GM19455 (cell line): ENCODE measurements around the gene ITGAE.
"Not testable (repeated sequence)": the region's sequence is repeated elsewhere in the genome, so short reads cannot be mapped to it uniquely, and the experiment has no call there.

ENCODE experiments used
- ATAC-seq: cut with Tn5 transposase; IDR thresholded peaks from one replicate; pipeline ENCODE4 v1.9.1; 2021; ENCODE audit not compliant: unreplicated experiment

The ITGAE gene

DNA sequence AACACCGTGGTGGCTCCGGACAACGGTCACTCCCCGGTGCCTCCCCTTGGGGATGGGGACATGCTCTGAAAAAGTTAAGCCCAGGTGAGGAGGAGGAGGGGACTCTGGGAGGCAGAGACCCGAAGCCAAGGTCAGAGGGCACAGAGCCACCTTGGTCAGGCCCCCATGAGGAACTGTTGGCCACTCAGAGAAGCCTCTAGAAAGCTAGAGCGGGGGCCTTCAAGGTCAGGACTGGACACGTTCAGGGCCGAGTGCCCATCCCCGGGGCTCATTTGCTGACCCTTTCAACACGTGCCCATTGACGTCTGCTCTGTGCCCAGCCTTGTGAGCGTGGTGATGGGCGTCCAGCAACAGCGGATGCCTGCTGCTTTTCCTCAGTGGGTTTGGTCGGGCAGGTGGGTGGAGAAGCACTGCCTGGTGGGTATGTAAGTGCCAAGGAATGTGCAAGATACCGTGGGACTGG is 39.0 kb downstream of the ITGAE start:
- no peak for ATAC-seq

GRCh38 chr17:3761036-3761917 is 39.7 kb downstream of the ITGAE start:
- ATAC-seq, result no peak

GRCh38 chr17:3759597-3760216 is 41.3 kb downstream of the ITGAE start:
- no peak for ATAC-seq

DNA sequence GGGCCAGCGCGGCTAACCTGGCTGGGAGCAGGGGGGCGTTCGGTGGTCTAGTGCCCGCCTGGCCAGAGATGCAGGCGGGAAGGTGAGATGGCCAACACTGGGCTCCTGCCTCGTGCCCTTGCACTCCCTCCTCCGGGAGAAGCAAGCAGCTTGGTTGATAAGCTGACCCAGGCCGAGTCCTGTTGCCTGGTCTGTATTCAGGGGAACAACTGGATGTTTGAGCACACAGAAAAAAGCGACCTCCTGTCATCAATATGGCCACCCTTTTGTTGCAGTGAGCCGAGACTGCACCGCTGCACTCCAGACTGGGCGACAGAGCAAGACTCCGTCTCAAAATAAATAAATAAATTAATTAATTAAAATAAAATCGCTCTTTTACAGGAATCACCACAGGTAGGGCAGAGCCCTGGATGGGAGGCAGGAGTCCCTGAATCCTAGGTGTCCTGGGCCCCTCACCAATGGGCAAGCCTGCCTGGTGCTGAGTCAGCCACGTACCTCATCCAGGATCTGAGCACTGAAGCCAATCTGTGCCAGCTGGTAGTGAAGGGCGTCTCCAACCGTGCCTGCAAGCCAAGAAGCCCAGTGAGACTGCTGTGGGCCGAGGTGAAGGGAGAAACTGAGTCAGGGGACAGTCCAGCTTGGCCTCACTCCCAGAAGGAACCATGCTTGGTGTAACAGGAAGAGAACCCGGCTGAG is 45.5 kb downstream of the ITGAE start:
- ATAC-seq, result no peak

- no peak for ATAC-seq
Observed at GRCh38 chr17:3754458-3755334, 46.3 kb downstream of the ITGAE start.

GRCh38 chr17:3754066-3754457 is 46.9 kb downstream of the ITGAE start:
- ATAC-seq, result no peak

- ATAC-seq, result no peak
Observed at GRCh38 chr17:3753624-3754023, 47.4 kb downstream of the ITGAE start.

DNA sequence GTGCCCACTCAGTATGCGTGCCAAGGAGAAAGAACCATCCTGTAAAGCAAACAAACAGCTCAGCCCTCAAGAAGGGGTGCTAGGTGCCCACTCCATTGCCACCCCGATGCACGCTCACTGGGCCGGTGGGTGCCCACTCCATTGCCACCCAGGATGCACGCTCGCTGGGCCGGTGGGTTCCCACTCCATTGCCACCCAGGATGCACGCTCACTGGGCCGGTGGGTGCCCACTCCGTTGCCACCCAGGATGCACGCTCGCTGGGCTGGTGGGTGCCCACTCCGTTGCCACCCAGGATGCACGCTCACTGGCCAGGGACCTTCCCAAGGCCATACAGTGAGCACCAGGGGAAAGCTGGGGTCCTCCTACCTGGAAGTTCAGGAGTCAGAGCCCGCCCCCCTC is 49.2 kb downstream of the ITGAE start:
- ATAC-seq, result no peak

GRCh38 chr17:3750926-3751325 is 50.1 kb downstream of the ITGAE start:
- no peak for ATAC-seq

GRCh38 chr17:3750296-3750695 is 50.7 kb downstream of the ITGAE start:
- ATAC-seq, result no peak

DNA sequence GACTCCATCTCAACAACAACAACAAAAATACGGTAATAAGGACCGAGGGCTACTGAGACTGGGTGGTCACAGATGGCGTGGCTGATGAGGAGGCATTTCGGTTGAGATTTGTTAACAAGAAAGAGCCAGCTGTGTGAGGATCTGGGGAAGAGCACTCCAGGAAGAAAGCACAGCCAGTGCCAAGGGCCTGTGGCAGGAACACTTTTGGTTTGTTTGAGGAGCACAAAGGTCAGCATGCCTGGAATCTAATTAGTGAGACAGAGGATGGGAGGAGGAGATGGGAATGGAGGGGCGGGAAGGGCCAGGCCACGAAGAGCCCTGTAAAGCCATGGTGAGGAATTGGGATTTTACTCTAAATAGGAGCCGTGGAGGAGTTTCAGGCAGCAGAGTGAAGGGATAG is 52.4 kb downstream of the ITGAE start:
- ATAC-seq, result no peak

DNA sequence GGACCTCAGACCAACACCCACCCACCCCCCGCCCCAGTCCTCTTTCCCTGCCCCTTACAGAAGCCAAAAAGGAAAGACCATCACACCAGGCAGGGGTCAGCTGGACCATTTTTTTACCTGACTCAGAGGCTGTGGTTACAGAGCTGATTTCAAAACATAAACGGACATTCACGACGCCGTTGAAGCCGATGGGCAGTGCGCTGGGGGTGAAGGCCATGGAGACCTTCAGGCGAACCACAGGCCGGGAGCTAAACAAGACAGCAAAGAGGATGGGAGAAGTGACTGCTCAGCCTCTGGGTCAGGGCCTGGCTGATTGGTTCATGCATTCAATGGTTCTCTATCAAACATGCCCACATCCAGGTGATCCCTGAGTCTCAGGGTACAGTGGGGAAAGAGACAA is 53.2 kb downstream of the ITGAE start:
- no peak for ATAC-seq

GRCh38 chr17:3745071-3745470 is 55.9 kb downstream of the ITGAE start:
- no peak for ATAC-seq

DNA sequence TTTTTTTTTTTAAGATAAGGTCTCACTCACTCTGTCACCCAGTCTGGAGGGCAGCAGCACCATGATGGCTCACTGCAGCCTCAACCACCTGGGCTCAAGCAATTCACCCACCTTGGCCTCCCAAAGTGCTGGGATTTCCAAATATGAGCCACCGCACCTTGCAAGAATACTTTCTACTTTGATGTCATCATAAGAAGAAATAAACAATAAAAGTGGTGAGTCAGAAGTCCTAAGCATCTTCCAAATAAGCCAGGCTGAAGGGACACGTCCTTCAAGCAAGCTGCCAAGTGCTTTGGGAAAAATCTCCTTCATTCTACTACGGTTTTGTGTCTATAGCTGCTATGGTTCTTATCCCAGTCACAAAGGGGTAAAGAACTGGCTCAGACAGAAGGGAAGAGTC is 57.0 kb downstream of the ITGAE start:
- no peak for ATAC-seq

DNA sequence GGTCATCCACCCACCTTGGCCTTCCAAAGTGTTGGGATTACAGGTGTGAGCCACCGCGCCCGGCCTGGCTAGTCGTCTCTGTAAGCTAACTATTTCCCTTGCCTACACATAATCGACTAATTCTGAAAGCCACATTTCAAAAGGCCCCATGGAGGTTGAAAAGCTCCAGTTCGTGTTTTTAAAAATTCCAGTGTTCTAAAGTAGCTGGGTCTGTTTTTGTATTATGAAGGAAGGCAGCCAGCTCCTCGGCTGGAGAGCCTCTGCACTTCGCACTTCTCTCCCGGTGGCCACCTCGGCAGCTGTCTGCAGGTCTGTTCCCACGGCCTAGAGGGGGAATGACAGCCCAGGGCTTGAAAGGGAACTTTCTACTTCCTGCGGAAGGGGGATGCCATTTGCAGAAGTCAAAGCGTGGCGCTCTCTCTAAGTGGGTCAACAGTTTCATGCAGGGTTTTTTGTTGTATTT is 60.3 kb downstream of the ITGAE start:
- ATAC-seq, result no peak

DNA sequence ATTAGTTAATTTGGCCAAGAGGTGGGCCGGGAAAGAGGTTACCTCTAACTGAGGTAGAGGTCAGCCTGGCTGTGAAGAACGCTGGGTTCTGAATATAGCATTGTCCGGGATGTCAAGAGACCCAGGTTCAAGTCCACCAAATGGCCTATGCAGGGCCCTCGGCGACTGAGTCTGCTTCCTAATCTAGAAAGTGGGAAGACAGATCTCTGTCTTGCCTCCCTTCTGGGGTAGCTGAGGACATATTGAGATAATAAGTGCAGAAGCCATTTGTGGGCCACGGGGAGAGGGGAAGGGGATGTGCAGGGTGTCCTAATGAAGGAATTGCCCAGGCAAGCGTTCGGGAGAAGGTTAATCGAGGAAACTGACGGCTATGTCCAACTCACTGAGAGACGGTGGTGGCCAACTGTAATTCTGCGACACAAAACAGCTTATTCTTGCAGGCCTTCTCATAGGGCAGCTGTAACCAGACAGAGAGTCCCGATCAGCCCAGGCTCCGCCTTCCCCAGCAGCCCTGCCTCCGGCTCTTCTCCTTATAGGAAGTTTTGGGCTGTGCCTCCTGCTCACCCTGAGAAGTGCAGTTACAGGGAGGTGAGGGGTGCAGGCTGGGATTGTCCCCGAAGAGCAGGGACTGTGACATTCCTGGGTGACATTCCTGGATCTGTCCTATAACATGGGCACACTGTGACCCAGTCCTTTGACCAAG is 61.4 kb downstream of the ITGAE start:
- no peak for ATAC-seq

- no peak for ATAC-seq
Observed at GRCh38 chr17:3738562-3739295, 62.3 kb downstream of the ITGAE start.

DNA sequence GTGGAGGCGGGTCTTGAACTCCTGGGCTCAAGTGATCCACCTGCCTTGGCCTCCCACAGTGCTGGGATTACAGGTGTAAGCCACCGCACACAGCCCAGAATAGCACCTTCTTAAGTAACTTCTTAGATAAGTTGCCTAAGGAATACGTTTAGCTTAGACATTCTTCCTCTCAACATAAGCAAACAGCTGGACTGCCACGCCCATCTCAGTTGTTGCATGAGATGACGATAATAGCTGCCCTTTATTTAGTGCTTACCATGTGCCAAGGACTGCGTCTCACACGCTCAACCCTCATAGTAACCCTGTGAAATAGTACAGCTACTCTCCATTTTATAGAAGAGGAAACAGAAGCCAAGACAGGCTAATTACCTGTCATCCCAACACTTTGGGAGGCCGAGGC is 65.5 kb downstream of the ITGAE start:
- no peak for ATAC-seq

- ATAC-seq, result not testable (repeated sequence)
Observed at GRCh38 chr17:3734911-3735276, 66.1 kb downstream of the ITGAE start.

- ATAC-seq, result no peak
Observed at GRCh38 chr17:3732210-3732621, 68.8 kb downstream of the ITGAE start.
